ENCODE measurements around the gene GCAT. TPM values are rescaled to one million over a fixed set of nuclear protein-coding genes. Genes with fewer than 3 reads are reported as not detected.

The GCAT gene
- total and polyA plus RNA-seq, 2 of the 13 experiments (the other 11 are each of a cell fraction or from before 2014, with no cell fraction given): 28.0 to 50.3 TPM

- ChIA-PET CTCF (ENCODE audit: low intra/inter-chr PET ratio, low total read pairs) (no interaction called here), POLR2A (interaction anchor here (0.6 to 8.6 kb wide), 28 partner anchors 9 to 776 kb away, joined by 3 to 127 read pairs (median 6); partner anchors contain the start of genes ANKRD54, BAIAP2L2, C22orf23 and GALR3)
- intact Hi-C loops (cut with micrococcal nuclease; ENCODE audit: unreplicated experiment): loop anchor here (10.0 kb wide), 1 partner anchor 153 kb away; the partner anchor contains the start of gene PDXP
- Histone ChIP-seq H3K36me3 (replicated peaks in 1 of 2; ENCODE audit: control insufficient read depth in 1 of 2, insufficient read depth in 2 of 2, low read length in 2 of 2) (peaks cover 0 to 2% of the 10 kb centered on the region in 2 experiments; a peak in 2 of 5 replicates), H3K9me3 (ENCODE audit: low read length) (no peaks in the 10 kb centered on the region), H3K27ac (ENCODE audit: extremely low read length, insufficient read depth, low read length) (peak overlapping the region; percentile 57), H3K9ac (ENCODE audit: insufficient read depth, low read depth, low read length) (peak overlapping the region; percentile 51), H3K79me2 (ENCODE audit: insufficient read depth, low read length) (peaks cover 25% of the 10 kb centered on the region), H3K4me1 (ENCODE audit: insufficient read depth, low read length) (peaks cover 27% of the 10 kb centered on the region), H3K4me2 (ENCODE audit: low read depth, low read length) (peak overlapping the region; percentile 82), H3K4me3 (replicated peaks in 1 of 3; ENCODE audit: insufficient read depth in 1 of 3, low read depth in 2 of 3, low read length in 3 of 3) (peak overlapping the region; percentile 78 to 95 (median 93)), H2AFZ (ENCODE audit: low read length) (no peak overlapping the region), H4K20me1 (ENCODE audit: insufficient read depth, low read length) (peaks cover 42% of the 10 kb centered on the region; the same call in 1 of the 2 replicates), H3K27me3 (ENCODE audit: control insufficient read depth in 1 of 2, insufficient read depth in 2 of 2, low read length in 2 of 2) (no peaks in the 10 kb centered on the region; a peak in 1 of 5 replicates)
- FAIRE-seq: no peak
- no peak for ATAC-seq
- WGBS (ENCODE audit: low lambda C conversion rate): 11% methylated on average over 6 of the region's 8 CpGs
- DNase-seq (ENCODE audit: low spot score): no peak
- no TSS peak for BruUV-seq (replicated peaks)
- in situ Hi-C loops (cut with HindIII; ENCODE audit: extremely low pct_ligation_motif_present, low pct_unique_long_range_greater_than_20kb): no loop called here
- TF ChIP-seq MED8 (CRISPR knock-in tag; IDR thresholded peaks at IDR 0.05; ENCODE audit: insufficient replicate concordance): no peak
- no peak for TF ChIP-seq NR2F2 (IDR thresholded peaks at IDR 0.05; ENCODE audit: borderline replicate concordance, low read depth)
- TF ChIP-seq ELF3 (CRISPR knock-in tag; IDR thresholded peaks at IDR 0.05): no peak
- TF ChIP-seq MIER3 (CRISPR knock-in tag; IDR thresholded peaks at IDR 0.05; ENCODE audit: borderline replicate concordance): no peak
- TF ChIP-seq ZNF546 (CRISPR knock-in tag; conservative IDR thresholded peaks at IDR 0.05): 0 out of 2 replicates have a peak, but pooled peaks have one; percentile 42
- TF ChIP-seq ZNF407 (CRISPR knock-in tag; IDR thresholded peaks at IDR 0.05; ENCODE audit: not compliant biosample characterization): no peak
- TF ChIP-seq ZFP36 (IDR thresholded peaks at IDR 0.05; ENCODE audit: borderline replicate concordance, low read depth, low read length, partially characterized antibody): no peak
- no peak for TF ChIP-seq HHEX (CRISPR knock-in tag; IDR thresholded peaks at IDR 0.05)
- no peak for TF ChIP-seq ZNF766 (CRISPR knock-in tag; IDR thresholded peaks at IDR 0.05; ENCODE audit: borderline replicate concordance)
- TF ChIP-seq SRY (CRISPR knock-in tag; IDR thresholded peaks at IDR 0.05): 0 out of 2 replicates have a peak, but pooled peaks have one; percentile 10
- no peak for TF ChIP-seq EED (CRISPR knock-in tag; IDR thresholded peaks at IDR 0.05)
- TF ChIP-seq FIP1L1 (IDR thresholded peaks at IDR 0.05; ENCODE audit: borderline replicate concordance, insufficient read depth, low read depth, low read length): no peak
- TF ChIP-seq BHLHE40 (IDR thresholded peaks at IDR 0.05; ENCODE audit: low read length): peak; percentile 35; the same call in 1 of the 2 replicates
- TF ChIP-seq ZFAT (CRISPR knock-in tag; conservative IDR thresholded peaks at IDR 0.05): no peak
- TF ChIP-seq, protein P1, sequence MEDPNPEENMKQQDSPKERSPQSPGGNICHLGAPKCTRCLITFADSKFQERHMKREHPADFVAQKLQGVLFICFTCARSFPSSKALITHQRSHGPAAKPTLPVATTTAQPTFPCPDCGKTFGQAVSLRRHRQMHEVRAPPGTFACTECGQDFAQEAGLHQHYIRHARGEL (CRISPR knock-in tag; IDR thresholded peaks at IDR 0.05): 0 out of 2 replicates have a peak, but pooled peaks have one; percentile 4
- TF ChIP-seq CCDC6 (CRISPR knock-in tag; IDR thresholded peaks at IDR 0.05): peak; percentile 17; the same call in 1 of the 2 replicates
- no peak for TF ChIP-seq TEAD3 (CRISPR knock-in tag; optimal IDR thresholded peaks at IDR 0.05; ENCODE audit: borderline replicate concordance)
- no peak for TF ChIP-seq GABPA (IDR thresholded peaks at IDR 0.05; ENCODE audit: low read depth, low read length)
- TF ChIP-seq GABPA (CRISPR knock-in tag; IDR thresholded peaks at IDR 0.05; ENCODE audit: low read depth): no peak
Observed at GRCh38 chr22:37808294-37808657, 542 bp downstream of the GCAT start.
